Measurements from ENCODE around the gene SRSF2. TPM values are rescaled to one million over a fixed set of nuclear protein-coding genes. Genes with fewer than 3 reads are reported as not detected.
A peak's percentile ranks its signal among the peaks of the same experiment; 100 is the strongest.
"Not testable (repeated sequence)": the region's sequence is repeated elsewhere in the genome, so short reads cannot be mapped to it uniquely, and the experiment has no call there.

The SRSF2 gene
- total RNA-seq, 1 experiment from 2014 or later = 184 TPM

- in situ Hi-C loops (cut with HindIII; ENCODE audit: low pct_unique_long_range_greater_than_20kb, low sequenced_read_pairs) = loop anchor here (10.0 kb wide), 1 partner anchor 138 kb away; no protein-coding TSS in a partner anchor
These were observed 24.8 kb downstream of the SRSF2 start for GRCh38 chr17:76712321-76712720.

GRCh38 chr17:76710863-76711611, 26.1 kb downstream of the SRSF2 start, which contains the start of gene MXRA7:
MXRA7 (minus strand) TSS chr17:76710965; CDS start chr17:76710946, 19 bp downstream.
- in situ Hi-C loops (cut with HindIII; ENCODE audit: low pct_unique_long_range_greater_than_20kb, low sequenced_read_pairs) = loop anchor here (10.0 kb wide), 1 partner anchor 136 kb away; no protein-coding TSS in a partner anchor
- peak; percentile 71 for DNase-seq (ENCODE audit: low read depth, low spot score)

More at GRCh38 chr17:76712321-76712720, 24.8 kb downstream of the SRSF2 start:
- DNase-seq (ENCODE audit: low read depth, low spot score) = not testable (repeated sequence)

GRCh38 chr17:76709951-76710862, 26.9 kb downstream of the SRSF2 start:
- DNase-seq (ENCODE audit: low read depth, low spot score) = peak; percentile 38
- in situ Hi-C loops (cut with HindIII; ENCODE audit: low pct_unique_long_range_greater_than_20kb, low sequenced_read_pairs) = loop anchor here (10.0 kb wide), 1 partner anchor 135 kb away; no protein-coding TSS in a partner anchor

GRCh38 chr17:76709077-76709950, 27.8 kb downstream of the SRSF2 start:
- DNase-seq (ENCODE audit: low read depth, low spot score) = no peak
- in situ Hi-C loops (cut with HindIII; ENCODE audit: low pct_unique_long_range_greater_than_20kb, low sequenced_read_pairs) = no loop called here

- DNase-seq (ENCODE audit: low read depth, low spot score) = peak; percentile 59
- in situ Hi-C loops (cut with HindIII; ENCODE audit: low pct_unique_long_range_greater_than_20kb, low sequenced_read_pairs) = no loop called here
These were observed 28.9 kb downstream of the SRSF2 start for GRCh38 chr17:76707985-76708807.

GRCh38 chr17:76706817-76707216, 30.3 kb downstream of the SRSF2 start:
- DNase-seq (ENCODE audit: low read depth, low spot score) = no peak
- in situ Hi-C loops (cut with HindIII; ENCODE audit: low pct_unique_long_range_greater_than_20kb, low sequenced_read_pairs) = no loop called here

GRCh38 chr17:76704805-76705204, 32.3 kb downstream of the SRSF2 start:
- in situ Hi-C loops (cut with HindIII; ENCODE audit: low pct_unique_long_range_greater_than_20kb, low sequenced_read_pairs) = no loop called here
- no peak for DNase-seq (ENCODE audit: low read depth, low spot score)

GRCh38 chr17:76702941-76703637, 34.0 kb downstream of the SRSF2 start:
- DNase-seq (ENCODE audit: low read depth, low spot score) = no peak
- in situ Hi-C loops (cut with HindIII; ENCODE audit: low pct_unique_long_range_greater_than_20kb, low sequenced_read_pairs) = no loop called here

GRCh38 chr17:76702076-76702475, 35.1 kb downstream of the SRSF2 start:
- in situ Hi-C loops (cut with HindIII; ENCODE audit: low pct_unique_long_range_greater_than_20kb, low sequenced_read_pairs) = no loop called here
- DNase-seq (ENCODE audit: low read depth, low spot score) = no peak

GRCh38 chr17:76701471-76701967, 35.6 kb downstream of the SRSF2 start:
- in situ Hi-C loops (cut with HindIII; ENCODE audit: low pct_unique_long_range_greater_than_20kb, low sequenced_read_pairs) = no loop called here
- no peak for DNase-seq (ENCODE audit: low read depth, low spot score)

- in situ Hi-C loops (cut with HindIII; ENCODE audit: low pct_unique_long_range_greater_than_20kb, low sequenced_read_pairs) = no loop called here
- no peak for DNase-seq (ENCODE audit: low read depth, low spot score)
These were observed 36.3 kb downstream of the SRSF2 start for GRCh38 chr17:76700617-76701470.

- in situ Hi-C loops (cut with HindIII; ENCODE audit: low pct_unique_long_range_greater_than_20kb, low sequenced_read_pairs) = no loop called here
- no peak for DNase-seq (ENCODE audit: low read depth, low spot score)
These were observed 36.9 kb downstream of the SRSF2 start for GRCh38 chr17:76700270-76700616.

- DNase-seq (ENCODE audit: low read depth, low spot score); in situ Hi-C loops (cut with HindIII; ENCODE audit: low pct_unique_long_range_greater_than_20kb, low sequenced_read_pairs): not testable (repeated sequence)
These were observed 38.6 kb downstream of the SRSF2 start for GRCh38 chr17:76698466-76698977.

GRCh38 chr17:76697702-76698465, 39.2 kb downstream of the SRSF2 start:
- in situ Hi-C loops (cut with HindIII; ENCODE audit: low pct_unique_long_range_greater_than_20kb, low sequenced_read_pairs) = no loop called here
- no peak for DNase-seq (ENCODE audit: low read depth, low spot score)
